GM23248 (cell line): ENCODE data around the gene SLC6A9. TPM values are rescaled to one million over a fixed set of nuclear protein-coding genes. Genes with fewer than 3 reads are reported as not detected.

Experiments
- DNase-seq: peaks from one replicate; pipeline ENCODE4 v3.0.0-alpha.2; 2015
- H2AFZ ChIP-seq: fragments of 200-600 bp; sonication (generic); 2 replicates; pipeline ENCODE4 v1.6.1; 2016; ENCODE audit warnings: antibody characterized with exemption
- H3F3A ChIP-seq: fragments of 200-600 bp; sonication (generic); 2 replicates; pipeline ENCODE4 v1.6.1; 2016; ENCODE audit warnings: mild to moderate bottlenecking, antibody characterized with exemption, mixed run types; ENCODE audit not compliant: insufficient read depth
- H3K27ac ChIP-seq: fragments of 200-600 bp; sonication (generic); 2 replicates; pipeline ENCODE4 v1.5.1; 2016; ENCODE audit warnings: mild to moderate bottlenecking
- H3K27me3 ChIP-seq: fragments of 200-600 bp; sonication (generic); replicated peaks from 2 replicates; pipeline ENCODE4 v1.6.1; 2016; ENCODE audit warnings: mild to moderate bottlenecking; ENCODE audit not compliant: insufficient read depth
- H3K36me3 ChIP-seq: fragments of 200-600 bp; sonication (generic); 2 replicates; pipeline ENCODE4 v1.6.1; 2016; ENCODE audit warnings: low read depth, mild to moderate bottlenecking
- H3K4me1 ChIP-seq: fragments of 200-600 bp; sonication (generic); 2 replicates; pipeline ENCODE4 v1.6.1; 2016; ENCODE audit warnings: mild to moderate bottlenecking; ENCODE audit not compliant: insufficient read depth
- H3K4me2 ChIP-seq: fragments of 200-600 bp; sonication (generic); one replicate; pipeline ENCODE4 v1.6.1; 2016; ENCODE audit warnings: mild to moderate bottlenecking; ENCODE audit not compliant: unreplicated experiment
- H3K4me3 ChIP-seq: fragments of 200-600 bp; sonication (generic); 2 replicates; pipeline ENCODE4 v1.5.1; 2016; ENCODE audit warnings: mild to moderate bottlenecking
- H3K79me2 ChIP-seq: fragments of 200-600 bp; sonication (generic); 2 replicates; pipeline ENCODE4 v1.6.1; 2016; ENCODE audit warnings: mild to moderate bottlenecking; ENCODE audit not compliant: insufficient read depth
- H3K9ac ChIP-seq: fragments of 200-600 bp; sonication (generic); 2 replicates; pipeline ENCODE4 v1.6.1; 2016; ENCODE audit warnings: mild to moderate bottlenecking
- H3K9me2 ChIP-seq: fragments of 200-600 bp; sonication (generic); 2 replicates; pipeline ENCODE4 v1.6.1; 2016; ENCODE audit warnings: mixed run types, mild to moderate bottlenecking, moderate library complexity; ENCODE audit not compliant: insufficient read depth
- H3K9me3 ChIP-seq: fragments of 200-600 bp; sonication (generic); one replicate; pipeline ENCODE4 v1.6.1; 2017; ENCODE audit warnings: low read depth
- H4K20me1 ChIP-seq: fragments of 200-600 bp; sonication (generic); 2 replicates; pipeline ENCODE4 v1.6.0; 2016; ENCODE audit not compliant: insufficient read depth
- EZH2 ChIP-seq: fragments of 200-600 bp; sonication (generic); IDR thresholded peaks from 2 replicates; pipeline ENCODE4 v1.6.1; 2018; ENCODE audit warnings: antibody characterized with exemption, mild to moderate bottlenecking; ENCODE audit not compliant: insufficient read depth, poor library complexity, severe bottlenecking
- EZH2phosphoT487 ChIP-seq: fragments of 200-600 bp; sonication (generic); IDR thresholded peaks from 2 replicates; pipeline ENCODE4 v1.6.1; 2018; ENCODE audit warnings: antibody characterized with exemption, moderate library complexity, mild to moderate bottlenecking, low read depth; ENCODE audit not compliant: insufficient read depth
- WGBS, 2 experiments: methylation state at CpG; one replicate each; pipeline ENCODE4 v1.1.6; 2015 to 2017; ENCODE audit warnings: low lambda C conversion rate in 2 of 2, low coverage in 1 of 2; ENCODE audit errors: missing lambda C conversion rate in 2 of 2; 5-methylcytosine and 5-hydroxymethylcytosine counted together
- in situ Hi-C: fragments of 300-500 bp; cut with MboI; formaldehyde crosslinking; loops from 2 replicates; pipeline ENCODE4 v1.15.0; 2020
- polyA plus RNA-seq: library from polyadenylated mRNA; unstranded; fragments of >200 nt; fragmentation: Nextera tagmentation; extraction: Ambion mirVana; gene quantifications from 2 replicates; pipeline ENCODE4 v1.2.1, GENCODE V29; 2016
- total RNA-seq: library from RNA; depleted of rRNA; stranded (reverse); fragments of >200 nt; shearing (Covaris generic); gene quantifications from 2 replicates; pipeline ENCODE4 v1.2.3, GENCODE V29; 2014

Gene SLC6A9
- total and polyA plus RNA-seq, 2 experiments from 2014 or later = 22.2 to 34.6 TPM

DNA sequence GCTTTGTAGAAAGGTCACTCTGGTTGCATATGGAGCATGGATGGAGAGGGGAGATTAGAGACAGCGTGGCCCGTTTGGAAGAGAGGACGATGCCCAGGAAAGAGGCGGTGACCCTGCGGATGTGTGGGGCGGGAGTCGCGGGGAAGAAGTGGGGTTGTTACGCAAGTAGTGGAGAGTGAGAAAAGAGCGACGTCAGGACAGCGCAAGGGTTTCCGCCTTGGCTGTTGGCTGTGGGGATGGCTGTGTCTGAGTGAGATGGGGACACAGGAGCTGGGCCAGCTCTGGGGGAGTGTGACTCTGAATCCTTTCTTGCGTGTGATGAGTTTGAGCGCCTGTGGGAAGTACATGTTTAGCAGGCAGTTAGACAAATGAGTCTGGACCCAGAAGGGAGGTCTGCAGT, 48.5 kb downstream of the SLC6A9 start:
- H3K4me2 ChIP-seq = no peak overlapping the region
- in situ Hi-C loops = no loop called here

DNA sequence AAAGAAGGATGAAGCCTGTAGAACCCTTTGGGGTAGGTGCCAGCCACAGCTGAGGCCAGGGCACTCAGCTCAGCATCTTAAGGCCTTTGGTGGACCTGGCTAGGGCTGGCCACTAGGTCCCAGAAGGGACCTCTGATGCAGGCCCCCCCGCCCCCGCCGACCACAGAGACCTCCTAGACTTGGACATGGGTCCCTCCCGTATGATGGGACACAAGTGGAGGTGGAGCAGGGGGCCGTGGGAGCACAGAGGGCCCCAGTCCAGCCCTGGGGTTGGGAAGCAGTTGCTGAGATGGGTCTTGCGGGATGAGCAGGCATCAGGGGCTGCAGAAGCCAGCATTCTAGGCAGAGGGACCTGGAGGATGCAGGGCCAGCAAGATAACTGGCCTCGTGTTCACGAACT, 49.0 kb downstream of the SLC6A9 start:
- Histone ChIP-seq H3K4me2 (no peak overlapping the region), H3K27ac (no peak overlapping the region), H3F3A (peaks cover 19% of the 10 kb centered on the region), H3K9me2 (no peaks in the 10 kb centered on the region), H3K9ac (no peak overlapping the region), H3K79me2 (peaks cover 56% of the 10 kb centered on the region), H2AFZ (no peak overlapping the region), H3K27me3 (no peaks in the 10 kb centered on the region), H3K36me3 (0 out of 2 replicates have a peak, but pooled peaks cover 12% of the 10 kb centered on the region), H3K9me3 (no peaks in the 10 kb centered on the region), H4K20me1 (no peaks in the 10 kb centered on the region), H3K4me1 (peaks cover 28% of the 10 kb centered on the region), H3K4me3 (no peak overlapping the region)
- TF ChIP-seq EZH2 (no peak), EZH2phosphoT487 (no peak)
- no peak for DNase-seq
- in situ Hi-C loops = no loop called here
- WGBS, 2 experiments = 94 to 95% methylated on average over 8 of the region's 8 CpGs

More for the DNA sequence above, 48.5 kb downstream of the SLC6A9 start:
- Histone ChIP-seq H3K27me3 (no peaks in the 10 kb centered on the region), H3K4me1 (peaks cover 30% of the 10 kb centered on the region), H3K4me3 (no peak overlapping the region), H2AFZ (no peak overlapping the region), H3K36me3 (0 out of 2 replicates have a peak, but pooled peaks cover 6% of the 10 kb centered on the region), H3F3A (peaks cover 13% of the 10 kb centered on the region), H3K9ac (no peak overlapping the region), H3K9me2 (no peaks in the 10 kb centered on the region), H3K9me3 (no peaks in the 10 kb centered on the region), H3K27ac (no peak overlapping the region), H3K79me2 (peaks cover 51% of the 10 kb centered on the region), H4K20me1 (no peaks in the 10 kb centered on the region)
- TF ChIP-seq EZH2phosphoT487 = no peak
- TF ChIP-seq EZH2 = no peak
- DNase-seq = no peak
- 89 to 92% methylated on average over 14 to 15 of the region's 15 CpGs for WGBS, 2 experiments

DNA sequence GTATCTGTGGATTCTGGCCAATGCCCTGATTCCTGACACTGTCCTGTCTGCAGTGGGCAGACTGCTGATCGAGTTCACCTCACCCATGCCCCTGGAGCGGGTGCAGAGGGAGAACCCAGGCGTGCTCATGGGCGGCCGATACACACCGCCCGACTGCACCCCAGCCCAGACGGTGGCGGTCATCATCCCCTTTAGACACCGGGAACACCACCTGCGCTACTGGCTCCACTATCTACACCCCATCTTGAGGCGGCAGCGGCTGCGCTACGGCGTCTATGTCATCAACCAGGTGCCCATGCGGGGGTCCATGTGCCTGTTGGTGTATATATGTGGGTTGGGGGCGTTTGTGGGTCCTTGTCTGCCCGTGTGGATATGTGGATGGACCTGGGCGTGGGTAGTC, 49.6 kb downstream of the SLC6A9 start:
- WGBS, 2 experiments = 95 to 97% methylated on average over 20 of the region's 20 CpGs
- Histone ChIP-seq H2AFZ (no peak overlapping the region), H3K9me2 (no peaks in the 10 kb centered on the region), H3K36me3 (peaks cover 15% of the 10 kb centered on the region; the same call in 1 of the 2 replicates), H3K4me1 (peaks cover 25% of the 10 kb centered on the region), H3K9me3 (no peaks in the 10 kb centered on the region), H3F3A (peaks cover 18% of the 10 kb centered on the region), H3K4me3 (no peak overlapping the region), H3K27ac (no peak overlapping the region), H4K20me1 (no peaks in the 10 kb centered on the region), H3K4me2 (no peak overlapping the region), H3K79me2 (peaks cover 63% of the 10 kb centered on the region), H3K9ac (no peak overlapping the region), H3K27me3 (no peaks in the 10 kb centered on the region)
- TF ChIP-seq EZH2phosphoT487 (no peak), EZH2 (no peak)
- in situ Hi-C loops = no loop called here
- no peak for DNase-seq

DNA sequence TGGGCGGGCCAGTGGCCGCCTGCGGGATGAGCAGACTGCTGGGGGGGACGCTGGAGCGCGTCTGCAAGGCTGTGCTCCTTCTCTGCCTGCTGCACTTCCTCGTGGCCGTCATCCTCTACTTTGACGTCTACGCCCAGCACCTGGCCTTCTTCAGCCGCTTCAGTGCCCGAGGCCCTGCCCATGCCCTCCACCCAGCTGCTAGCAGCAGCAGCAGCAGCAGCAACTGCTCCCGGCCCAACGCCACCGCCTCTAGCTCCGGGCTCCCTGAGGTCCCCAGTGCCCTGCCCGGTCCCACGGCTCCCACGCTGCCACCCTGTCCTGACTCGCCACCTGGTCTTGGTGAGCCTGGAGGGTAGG, 50.1 kb downstream of the SLC6A9 start:
- H3K36me3 ChIP-seq = peaks cover 13% of the 10 kb centered on the region; the same call in 1 of the 2 replicates
- 93 to 94% methylated on average over 20 of the region's 20 CpGs for WGBS, 2 experiments
- H3K4me2 ChIP-seq = peak overlapping the region; percentile 94
- no peaks in the 10 kb centered on the region for H3K27me3 ChIP-seq
- no peak overlapping the region for H2AFZ ChIP-seq
- no peaks in the 10 kb centered on the region for H4K20me1 ChIP-seq
- H3K9ac ChIP-seq = peak overlapping the region; percentile 90; the same call in 1 of the 2 replicates
- no peaks in the 10 kb centered on the region for H3K9me2 ChIP-seq
- H3K4me3 ChIP-seq = peak overlapping the region; percentile 79; the same call in 1 of the 2 replicates
- TF ChIP-seq EZH2 = no peak
- no peak for TF ChIP-seq EZH2phosphoT487
- no peaks in the 10 kb centered on the region for H3K9me3 ChIP-seq
- in situ Hi-C loops = no loop called here
- no peak overlapping the region for H3K27ac ChIP-seq
- peaks cover 68% of the 10 kb centered on the region for H3K79me2 ChIP-seq
- no peak for DNase-seq
- peaks cover 25% of the 10 kb centered on the region for H3K4me1 ChIP-seq
- H3F3A ChIP-seq = peaks cover 13% of the 10 kb centered on the region
